Activated CD8-positive, alpha-beta memory T cell treated with anti-CD3 and anti-CD28 coated beads, Interleukin-2, amount 50 U/mL, for 1 hour (primary cell): ENCODE results near the gene MST1R.
A peak's percentile ranks its signal among the peaks of the same experiment; 100 is the strongest.

Experiments
- DNase-seq: peaks from one replicate; pipeline ENCODE4 v3.0.0-alpha.2; 2020; ENCODE audit errors: extremely low read depth

Gene MST1R

GRCh38 chr3:49877716-49878115 is 26.0 kb downstream of the MST1R start:
- DNase-seq = no peak

DNA sequence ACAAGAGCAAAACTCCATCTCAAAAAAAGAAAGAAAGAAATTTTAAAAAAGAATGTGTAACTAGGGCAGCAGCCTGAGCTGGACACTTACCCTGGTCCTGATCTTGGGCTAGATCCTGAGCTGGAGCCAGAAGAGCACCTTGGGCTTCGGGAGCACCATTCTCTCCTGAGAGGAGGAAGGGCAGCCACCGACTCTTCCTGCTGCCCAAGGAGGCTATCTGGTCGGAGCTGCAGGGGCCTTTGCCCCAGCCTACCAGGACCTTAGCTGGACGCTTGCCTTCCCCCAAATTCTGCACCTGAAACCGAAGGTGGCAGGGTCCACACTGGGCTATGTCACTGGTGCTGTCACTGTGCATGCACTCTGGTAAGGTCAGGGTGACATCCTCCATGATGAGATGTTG is 27.1 kb downstream of the MST1R start:
- DNase-seq = no peak

GRCh38 chr3:49873623-49874022 is 30.1 kb downstream of the MST1R start:
- DNase-seq = no peak

DNA sequence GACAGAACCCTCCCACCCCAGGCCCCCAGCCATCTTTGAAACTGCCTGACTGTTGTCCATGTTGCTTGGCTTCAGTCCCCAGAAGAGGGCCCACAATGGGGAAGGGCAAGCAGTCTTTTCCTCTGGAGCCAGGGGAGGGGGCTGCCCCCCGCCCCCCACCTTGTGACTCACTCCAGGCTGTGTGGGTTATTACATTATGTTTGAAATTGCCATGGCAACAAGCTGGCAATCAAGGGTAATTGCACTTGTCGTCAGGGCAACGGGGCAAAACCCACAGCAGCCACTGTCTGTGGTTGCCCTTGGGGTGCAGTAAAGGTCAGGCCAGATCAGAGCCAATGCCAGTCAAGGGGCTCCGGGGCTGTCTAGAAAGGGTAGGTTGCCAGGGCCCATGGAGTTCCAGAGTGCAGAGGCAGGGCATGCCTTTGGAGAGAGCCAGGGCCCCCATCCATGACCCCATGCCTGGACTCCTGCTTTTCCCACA is 30.8 kb downstream of the MST1R start:
- DNase-seq = peak; percentile 17

- no peak for DNase-seq
These were observed 32.0 kb downstream of the MST1R start for GRCh38 chr3:49871531-49872153.

- no peak for DNase-seq
These were observed 34.0 kb downstream of the MST1R start, which contains the start of gene CAMKV for GRCh38 chr3:49869525-49870126. TSS of gene CAMKV (minus strand) at chr3:49869906. CDS start at chr3:49862388, 7,518 bp downstream.

DNA sequence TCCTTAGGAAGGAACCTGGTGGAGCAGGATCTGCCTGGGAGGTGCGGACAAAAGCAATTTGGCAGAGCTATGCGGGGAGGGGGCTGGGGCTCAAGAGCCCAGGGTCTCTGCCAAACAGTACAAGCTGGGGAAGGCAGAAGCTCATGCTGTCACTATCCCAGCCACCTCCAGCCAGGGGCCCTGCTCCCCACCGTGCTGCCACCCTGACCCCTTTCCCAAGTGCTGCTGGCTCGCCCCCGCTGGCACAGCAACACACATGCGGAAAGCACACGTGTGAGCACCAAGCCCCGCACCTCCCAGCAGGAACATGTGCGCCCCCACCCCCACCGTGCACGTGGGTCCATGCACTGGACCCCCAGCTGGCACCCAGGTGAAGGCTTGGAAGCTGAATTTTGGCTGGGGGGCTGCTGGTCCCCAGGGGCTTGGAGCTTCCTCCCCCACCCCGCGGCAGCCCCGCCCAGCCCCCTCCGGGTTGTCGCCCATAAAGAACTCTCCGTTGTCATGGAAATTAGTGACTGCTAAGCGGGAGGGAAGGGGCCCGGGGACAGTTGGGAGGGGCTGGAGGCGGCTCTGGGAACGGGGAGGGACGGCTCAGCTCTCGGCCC is 34.7 kb downstream of the MST1R start:
- no peak for DNase-seq

DNA sequence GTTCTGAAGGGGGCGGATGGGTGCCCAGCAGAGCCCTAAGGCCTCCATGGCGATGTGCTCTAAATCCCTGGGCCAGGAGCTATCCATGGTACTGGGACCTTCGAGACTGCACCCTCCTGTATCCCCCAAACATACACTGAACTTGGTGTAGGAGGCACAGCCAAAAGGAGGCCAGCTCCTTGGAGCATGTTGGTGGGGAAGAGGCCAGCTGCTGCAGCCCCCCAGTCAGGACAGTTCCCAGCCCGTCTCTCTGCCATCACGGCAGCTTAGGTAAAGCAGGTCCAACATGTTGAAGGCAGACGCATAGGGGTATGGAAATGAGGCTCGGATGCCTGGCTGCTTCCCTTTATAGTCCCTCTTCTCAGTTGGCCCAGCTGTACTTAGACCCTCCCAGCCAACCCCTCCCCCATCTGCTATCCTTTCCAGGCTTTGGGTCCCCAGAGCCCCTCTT is 35.8 kb downstream of the MST1R start:
- no peak for DNase-seq

- DNase-seq = no peak
These were observed 36.3 kb downstream of the MST1R start for GRCh38 chr3:49867400-49867799.

DNA sequence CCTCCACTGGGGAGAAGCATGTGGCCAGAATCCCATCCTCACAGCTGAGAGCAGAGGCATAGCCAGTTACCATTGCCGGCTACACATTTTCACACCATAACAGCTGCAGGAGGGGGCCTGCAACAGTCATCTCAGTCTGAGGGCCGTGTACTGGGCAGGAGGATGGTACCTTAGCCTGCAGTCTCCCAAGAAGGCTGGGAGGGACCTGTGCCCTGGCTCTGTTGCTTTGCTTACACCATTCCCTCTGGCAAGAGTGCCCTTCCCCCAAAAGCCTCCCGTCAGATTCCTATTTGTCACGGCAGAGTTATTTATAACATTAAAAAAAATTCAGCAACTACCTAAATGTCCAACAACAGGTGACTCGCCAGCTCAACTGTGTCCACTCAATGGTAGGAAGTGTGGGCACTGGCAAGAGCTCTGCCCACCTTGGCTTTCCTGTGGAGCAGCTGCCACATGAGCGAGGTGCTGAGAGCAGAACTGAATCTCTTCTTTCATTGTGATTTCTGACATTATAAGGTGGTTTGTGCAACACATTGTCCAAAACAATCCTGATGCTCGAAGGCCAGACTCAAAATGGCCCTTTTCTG is 38.4 kb downstream of the MST1R start:
- no peak for DNase-seq

- no peak for DNase-seq
These were observed 39.2 kb downstream of the MST1R start for GRCh38 chr3:49864505-49864904.

DNA sequence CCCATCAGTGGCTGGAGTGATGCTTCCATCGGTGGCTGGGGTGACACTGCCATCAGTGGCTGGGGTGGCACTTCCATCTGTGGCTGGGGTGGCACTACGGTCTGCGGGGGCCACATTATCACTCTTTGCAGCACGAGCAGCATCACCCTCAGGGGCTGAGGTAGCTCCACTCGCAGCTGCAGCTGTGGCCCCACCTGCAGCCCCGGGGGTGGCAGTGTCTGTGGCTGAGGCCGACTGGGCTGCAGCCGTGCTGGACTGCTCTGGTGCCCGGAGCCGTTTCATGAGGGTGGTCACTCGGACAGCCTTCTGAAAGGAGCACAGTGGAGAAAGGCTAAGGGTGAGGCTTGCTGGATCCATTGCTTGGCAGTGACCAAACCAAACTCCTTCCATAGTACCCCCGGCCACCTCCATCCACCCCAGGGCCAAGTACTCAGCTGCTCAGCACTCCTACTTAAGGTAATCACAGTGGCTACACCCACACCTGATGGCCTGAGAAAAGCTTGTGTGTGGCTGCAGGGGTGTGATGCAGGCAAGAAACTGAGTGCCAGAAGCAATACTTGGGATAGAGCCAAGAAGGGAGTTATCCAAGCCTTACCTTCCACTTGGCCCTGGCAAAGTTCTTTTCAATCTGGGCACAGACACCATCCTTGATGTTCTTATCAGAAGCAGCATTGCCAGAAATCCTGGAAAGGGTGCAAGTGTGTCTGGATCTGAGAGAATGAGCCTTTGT is 43.9 kb downstream of the MST1R start:
- no peak for DNase-seq

DNA sequence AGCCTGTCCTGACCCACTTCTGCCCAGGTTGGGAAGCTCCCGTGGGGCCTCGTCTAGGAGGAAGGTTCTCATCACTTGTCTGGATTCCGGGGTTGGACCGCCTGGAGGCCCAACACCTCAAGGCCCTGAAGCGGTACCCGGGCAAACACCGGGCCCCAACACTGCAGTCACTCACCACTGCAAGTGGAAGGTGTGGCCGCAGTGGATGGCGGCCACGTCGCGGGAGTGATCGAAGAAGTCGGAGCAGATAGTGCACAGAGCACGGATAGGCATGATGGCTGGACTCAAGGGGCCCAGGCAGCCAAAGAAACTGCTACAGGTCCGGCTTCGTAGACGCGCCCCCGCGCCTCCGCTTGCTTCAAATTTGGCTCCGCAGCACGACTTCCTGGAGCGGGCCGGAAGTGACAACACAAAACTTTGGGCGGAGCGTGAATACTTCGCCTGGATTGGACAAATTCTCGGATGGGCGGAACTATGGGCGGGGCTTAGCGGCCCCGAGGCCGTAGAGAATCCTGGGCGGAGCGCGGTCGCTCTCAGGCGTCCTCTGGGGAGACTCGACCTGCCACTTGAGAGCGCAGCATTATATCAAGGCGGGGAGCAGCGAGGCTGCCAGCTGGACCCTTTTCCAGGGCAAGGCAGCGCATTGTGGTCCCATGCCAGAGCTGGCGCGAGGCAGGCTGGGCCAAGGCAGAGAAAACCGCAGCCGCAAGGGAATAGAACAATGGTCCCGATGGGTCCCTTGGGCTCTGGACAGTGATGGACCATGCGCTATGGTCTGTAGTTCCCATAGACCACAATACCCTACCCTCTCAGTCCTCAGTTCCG is 47.3 kb downstream of the MST1R start, which contains the start of gene TRAIP:
Gene TRAIP (minus strand): TSS at position 384 of the 825 bp plus-strand sequence. CDS start 111 bp downstream, at position 273.
- peak; percentile 81 for DNase-seq

DNA sequence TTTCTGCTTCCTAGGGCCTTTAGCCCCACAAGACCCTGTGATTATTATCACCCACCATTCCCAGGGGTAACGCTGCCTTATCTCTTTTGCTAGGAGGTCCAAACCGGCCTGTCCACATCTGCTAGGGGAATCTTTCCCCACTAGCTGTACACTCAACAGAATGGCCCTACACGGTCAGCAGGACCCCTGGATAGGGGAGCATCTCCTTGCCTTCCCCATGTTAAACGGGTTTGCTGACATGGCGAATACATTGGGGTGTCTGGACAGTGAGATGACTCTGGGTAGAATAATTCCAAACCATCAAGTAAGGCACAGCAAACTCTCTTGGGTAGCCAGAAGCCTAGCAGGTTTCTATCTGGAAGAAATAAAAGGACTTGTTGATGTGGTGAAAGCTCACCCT is 48.0 kb downstream of the MST1R start:
- no peak for DNase-seq

DNA sequence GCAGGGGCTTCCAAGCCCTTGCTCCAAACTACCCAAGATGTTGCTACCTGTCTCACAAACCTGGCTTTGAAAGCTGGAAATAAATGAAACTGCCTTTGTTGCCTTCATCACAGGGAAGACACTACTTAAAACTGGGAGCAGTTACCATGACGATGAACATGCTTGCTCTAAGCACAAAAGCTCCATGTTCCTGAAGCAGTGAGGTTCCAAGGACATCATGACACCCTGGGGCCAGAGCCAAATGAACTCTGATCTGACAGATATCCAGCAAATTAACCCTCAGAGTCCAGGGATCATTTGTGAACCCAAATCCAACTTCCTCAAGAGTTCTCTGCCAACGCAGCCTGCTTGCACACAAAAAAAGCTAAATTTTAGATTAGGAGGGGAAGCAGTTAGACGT is 58.0 kb downstream of the MST1R start:
- no peak for DNase-seq

DNA sequence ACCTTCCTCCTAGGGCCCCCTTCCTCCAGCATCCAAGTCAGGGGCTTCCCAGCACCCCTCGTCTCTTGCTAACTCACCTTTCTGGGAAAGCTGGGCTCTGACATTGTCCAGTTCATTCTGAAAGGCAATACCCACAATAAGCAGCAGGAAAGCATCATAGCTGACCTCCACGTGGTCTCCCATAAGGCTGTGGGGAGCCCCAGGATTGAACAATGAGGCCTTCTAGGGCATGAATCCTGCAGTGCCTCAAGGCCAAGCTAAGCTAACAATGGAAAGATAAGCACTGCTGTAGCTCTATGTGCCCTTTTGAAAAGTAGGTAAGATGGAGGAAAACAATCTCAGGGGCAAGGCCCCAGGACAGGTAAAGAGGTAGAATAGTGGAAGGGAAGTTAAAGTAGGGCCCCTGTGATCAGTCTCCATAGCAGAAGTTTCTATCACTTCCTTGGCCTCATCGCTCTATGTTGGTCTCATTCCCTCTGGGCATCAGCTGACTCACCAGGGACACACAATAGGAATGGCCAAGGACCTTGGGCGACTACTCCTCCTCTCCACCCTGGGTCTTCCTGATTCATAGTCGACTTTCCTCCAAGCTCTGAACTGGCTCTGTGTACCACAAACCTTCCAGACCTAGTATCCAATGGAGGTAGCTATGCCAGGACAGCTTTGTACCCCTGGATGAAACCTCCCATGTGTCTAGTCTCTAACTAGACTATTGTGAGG is 59.0 kb downstream of the MST1R start:
- DNase-seq = no peak

- no peak for DNase-seq
These were observed 60.7 kb downstream of the MST1R start for GRCh38 chr3:49842843-49843517.

DNA sequence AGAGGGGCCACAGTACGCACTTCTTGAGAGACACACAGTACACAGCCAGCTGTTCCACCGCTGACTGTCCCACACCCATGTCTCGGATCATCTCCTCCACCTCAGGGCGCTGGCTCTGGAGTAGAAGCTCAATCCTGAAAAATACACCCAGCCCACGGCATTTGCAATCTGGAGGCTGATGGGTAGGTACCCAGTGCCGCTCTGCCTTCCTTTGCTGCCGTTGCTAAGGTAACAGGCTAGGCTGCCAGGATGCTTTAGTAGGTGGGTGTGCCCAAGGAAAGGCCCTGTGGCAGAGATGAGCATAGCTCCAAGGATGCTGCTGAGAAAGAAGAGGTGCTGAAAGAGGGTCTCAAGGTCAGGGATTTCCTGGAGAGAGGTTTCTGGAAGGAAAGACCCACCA is 61.9 kb downstream of the MST1R start:
- no peak for DNase-seq

GRCh38 chr3:49841126-49841696 is 62.5 kb downstream of the MST1R start:
- no peak for DNase-seq
